GM18505 (cell line): ENCODE measurements around the gene KIF26B.

Source experiments
- ATAC-seq: cut with Tn5 transposase; IDR thresholded peaks from one replicate; pipeline ENCODE4 v1.9.1; 2021; ENCODE audit not compliant: unreplicated experiment
- POLR2A ChIP-seq: IDR thresholded peaks from 4 replicates; pipeline ENCODE4 v1.6.1; 2011; ENCODE audit warnings: borderline replicate concordance; ENCODE audit not compliant: insufficient read depth, insufficient read length; ENCODE audit errors: extremely low read depth

The KIF26B gene

GRCh38 chr1:245168086-245168485, 13.3 kb downstream of the KIF26B start:
- TF ChIP-seq POLR2A, result no peak
- no peak for ATAC-seq

DNA sequence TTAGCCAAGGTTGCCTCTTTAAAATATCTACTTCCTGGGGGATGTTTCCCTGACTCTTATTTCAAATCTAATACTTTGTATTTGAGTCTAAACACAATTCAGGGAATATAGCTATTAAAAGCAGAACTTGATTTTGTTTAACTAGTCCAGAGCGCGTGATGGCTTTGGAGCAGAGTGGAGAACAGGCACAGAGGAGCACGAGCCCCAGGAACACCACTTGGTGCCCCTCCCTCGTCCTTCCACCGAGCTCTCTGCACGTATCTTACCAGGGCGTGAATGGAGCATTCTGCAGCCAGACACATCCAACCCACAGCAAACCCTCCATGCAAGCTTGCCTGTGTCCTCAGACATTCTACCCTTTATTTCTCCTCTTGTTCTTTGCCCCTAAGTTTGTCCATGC, 14.1 kb downstream of the KIF26B start:
- TF ChIP-seq POLR2A, result no peak
- no peak for ATAC-seq

DNA sequence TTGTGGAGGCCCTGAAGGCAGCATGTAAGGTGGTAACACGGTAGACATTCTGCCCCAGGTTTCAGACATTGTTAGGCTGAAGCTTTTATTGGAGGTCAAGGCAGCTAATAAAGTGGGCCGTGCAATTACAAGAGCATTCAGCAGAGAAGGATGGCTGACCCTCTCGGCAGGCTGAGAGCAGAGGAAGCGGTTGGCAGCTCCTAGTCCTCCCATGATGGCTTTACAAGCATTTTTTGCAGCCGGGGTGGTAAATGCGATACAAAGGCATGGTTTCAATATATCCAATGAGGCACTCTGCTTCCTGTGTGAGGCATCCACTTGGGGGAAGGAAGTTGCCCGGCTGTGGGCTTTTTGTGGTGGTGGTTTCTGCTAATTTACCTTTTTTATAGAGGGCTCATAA, 14.6 kb downstream of the KIF26B start:
- no peak for ATAC-seq
- no peak for TF ChIP-seq POLR2A

DNA sequence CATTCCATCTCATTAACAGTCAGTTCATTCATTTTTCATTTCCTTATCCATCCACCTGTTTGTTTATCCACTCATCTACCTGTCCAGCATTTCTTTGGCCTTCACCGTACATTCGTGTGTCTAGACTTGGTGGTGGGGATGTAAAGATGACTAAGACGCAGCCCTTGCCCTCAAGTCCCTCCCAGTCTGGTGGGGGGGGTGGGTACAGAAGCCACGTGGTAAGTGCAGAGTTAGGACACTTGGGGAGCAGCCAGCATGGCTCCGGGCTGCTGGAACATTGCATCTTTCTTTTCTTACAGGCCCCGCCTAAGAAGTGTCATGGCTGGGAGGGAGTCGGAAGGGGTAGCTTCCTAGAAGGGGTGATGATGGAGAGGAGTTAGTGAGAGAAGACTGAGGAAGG, 17.2 kb downstream of the KIF26B start:
- no peak for ATAC-seq
- no peak for TF ChIP-seq POLR2A

DNA sequence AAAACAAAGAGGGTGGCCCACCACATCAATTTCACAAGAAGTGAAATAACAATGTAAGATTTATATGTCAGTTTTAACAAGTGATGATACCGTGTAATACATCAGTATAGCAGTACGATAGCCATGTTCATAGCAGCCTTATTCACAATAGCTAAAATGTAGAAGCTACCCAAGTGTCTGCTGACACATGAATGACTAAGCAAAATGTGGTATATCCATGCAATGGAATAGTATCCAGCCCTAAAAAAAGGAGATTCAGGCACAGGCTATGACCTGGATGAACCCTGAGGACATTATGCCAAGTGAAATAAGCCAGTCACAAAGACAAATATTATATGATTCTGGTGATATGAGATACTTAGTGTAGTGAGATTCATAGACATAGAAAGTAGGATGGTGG, 18.0 kb downstream of the KIF26B start:
- TF ChIP-seq POLR2A, result no peak
- ATAC-seq, result no peak

GRCh38 chr1:245173446-245174211, 18.8 kb downstream of the KIF26B start:
- no peak for TF ChIP-seq POLR2A
- no peak for ATAC-seq

DNA sequence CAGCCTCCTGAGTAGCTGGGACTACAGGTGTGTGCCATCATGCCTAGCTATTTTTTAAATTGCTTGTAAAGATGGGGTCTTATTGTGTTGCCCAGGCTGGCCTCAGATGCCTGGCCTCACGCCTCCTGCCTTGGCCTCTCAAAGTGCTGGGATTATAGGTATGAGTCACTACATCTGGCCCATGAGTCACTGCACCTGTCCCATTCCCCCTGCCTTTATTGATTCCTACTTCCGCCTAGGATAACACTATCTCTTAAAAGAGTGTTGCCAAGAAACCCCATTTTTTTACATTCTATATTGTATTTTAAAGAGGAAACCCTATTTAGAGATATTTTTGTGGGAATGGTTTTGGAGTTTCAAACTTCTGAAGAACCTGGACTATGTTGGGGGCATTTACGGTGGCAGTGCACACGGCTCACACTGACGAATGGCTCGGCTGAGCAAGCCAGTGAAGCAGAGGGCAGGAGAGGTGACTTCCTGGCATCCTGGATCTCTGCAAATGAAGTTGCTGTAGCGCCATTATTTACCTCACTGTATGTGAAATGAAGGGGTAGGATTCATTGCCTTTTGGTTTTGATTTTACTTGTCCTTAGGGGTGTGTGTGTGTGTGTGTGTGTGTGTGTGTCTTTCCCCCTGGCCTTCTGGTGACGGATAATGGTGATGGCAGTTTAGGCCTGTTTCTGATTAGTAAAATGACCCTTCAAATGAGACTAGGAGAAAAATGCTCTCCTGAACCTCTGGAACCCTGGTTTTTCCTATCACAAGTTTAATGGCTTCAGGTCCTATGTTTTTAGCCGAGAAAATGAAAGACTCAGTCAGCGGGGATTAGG, 22.5 kb downstream of the KIF26B start:
- no peak for TF ChIP-seq POLR2A
- no peak for ATAC-seq

DNA sequence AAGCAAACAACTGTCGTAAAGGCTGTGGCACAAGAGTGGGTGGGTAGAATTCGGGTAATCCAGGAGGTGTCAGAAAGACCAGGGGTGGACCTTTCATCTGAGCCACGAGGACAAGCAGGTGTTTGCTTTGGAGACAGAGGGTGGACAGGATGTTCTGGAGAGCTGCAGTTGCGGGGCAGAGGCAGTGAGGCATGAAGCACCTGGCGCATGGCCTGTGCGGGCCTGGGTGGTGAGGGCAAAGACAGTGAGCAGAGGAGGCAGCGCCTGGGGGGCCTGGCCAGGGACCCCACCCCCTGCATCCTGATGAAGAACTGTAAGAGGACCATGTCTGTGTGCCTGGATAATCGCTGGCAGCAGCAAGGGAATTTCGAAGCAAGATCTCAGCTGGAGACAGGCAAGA, 24.9 kb downstream of the KIF26B start:
- no peak for ATAC-seq
- TF ChIP-seq POLR2A, result no peak

DNA sequence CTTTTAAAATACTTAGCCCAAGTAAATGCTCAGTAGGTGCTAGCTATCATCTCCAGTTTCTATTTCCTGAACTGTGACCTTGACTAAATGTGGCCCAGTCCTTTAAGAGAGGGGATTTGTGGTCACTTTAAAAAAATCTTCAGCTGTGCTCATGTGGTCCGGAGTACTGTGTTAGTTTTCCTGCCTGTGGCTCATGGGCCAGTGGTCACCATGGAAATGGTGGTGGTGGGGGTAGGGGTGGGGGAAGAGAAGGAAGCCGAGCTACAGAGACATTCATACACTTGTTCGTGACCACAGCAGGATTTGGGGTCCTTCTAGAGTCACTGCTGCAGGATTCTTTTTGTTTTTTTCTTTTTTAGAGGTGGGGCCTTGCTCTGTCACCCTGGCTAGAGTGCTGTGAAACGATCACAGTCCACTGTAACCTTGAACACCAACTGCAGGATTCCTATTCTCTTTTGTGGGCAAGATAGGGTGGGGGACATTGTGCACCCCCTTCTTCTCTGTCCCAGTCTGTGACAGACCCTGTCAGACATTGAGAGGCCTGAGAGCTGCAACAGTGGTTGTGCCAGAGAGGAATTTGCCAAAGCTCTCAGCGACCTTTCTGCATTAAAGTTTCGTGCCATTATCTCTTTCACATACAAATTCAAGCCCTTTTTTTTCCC, 25.8 kb downstream of the KIF26B start:
- ATAC-seq, result no peak
- no peak for TF ChIP-seq POLR2A

DNA sequence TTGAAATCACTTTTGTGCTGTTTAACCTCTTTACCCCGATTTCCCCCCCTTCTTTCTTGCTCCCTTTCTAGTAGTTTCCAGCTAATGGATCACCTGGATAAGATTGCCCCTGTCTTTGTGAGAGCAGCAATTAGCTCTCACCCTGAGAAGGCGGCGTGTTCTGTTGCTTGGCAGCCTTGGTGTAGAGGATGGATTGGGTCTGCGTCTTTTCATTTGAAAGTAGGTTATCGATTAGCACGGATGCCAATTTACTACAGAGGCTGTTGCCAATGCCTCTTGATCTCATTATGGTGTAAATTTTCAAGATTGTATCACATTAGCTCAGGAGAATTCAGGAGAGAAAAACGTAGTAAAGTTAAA, 26.4 kb downstream of the KIF26B start:
- no peak for TF ChIP-seq POLR2A
- ATAC-seq, result no peak

GRCh38 chr1:245182028-245182427, 27.2 kb downstream of the KIF26B start:
- TF ChIP-seq POLR2A, result no peak
- ATAC-seq, result no peak

DNA sequence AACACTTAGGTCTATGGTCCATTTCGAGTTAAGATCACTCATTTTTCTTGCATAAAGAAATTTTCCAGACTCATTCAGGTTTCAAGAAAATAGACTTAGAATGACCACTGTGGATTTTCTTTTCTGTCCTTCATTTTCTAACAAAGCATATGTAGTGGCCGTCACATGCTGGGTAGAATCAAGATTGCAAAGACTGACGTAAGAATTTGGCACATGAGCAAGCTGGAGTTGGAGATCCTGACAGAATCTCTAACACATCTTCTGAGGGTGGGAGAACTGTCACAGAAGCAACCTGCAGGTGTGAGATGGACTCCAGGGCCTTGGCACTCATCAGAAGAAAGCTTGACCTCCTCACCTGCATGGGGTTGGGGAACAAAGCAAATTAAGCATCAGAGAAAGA, 28.6 kb downstream of the KIF26B start:
- TF ChIP-seq POLR2A, result no peak

DNA sequence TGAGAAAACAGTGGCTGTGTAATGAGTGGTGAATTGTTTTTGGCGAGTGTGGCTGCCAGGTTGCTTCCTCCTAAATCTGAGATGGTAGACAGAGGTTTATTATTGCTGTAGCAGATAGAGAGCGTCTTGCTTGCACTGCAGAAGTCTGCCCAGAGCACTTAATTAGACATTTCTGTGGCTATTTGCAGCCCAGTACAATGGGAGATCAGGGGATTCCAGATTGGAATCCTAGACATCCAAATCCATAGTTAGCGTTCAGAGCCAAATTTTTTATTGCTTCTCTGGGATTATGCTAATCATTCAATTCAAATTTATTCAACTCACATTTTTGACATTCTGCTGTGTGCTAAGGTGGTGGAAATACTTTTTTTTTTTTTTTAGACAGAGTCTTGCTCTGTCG, 30.0 kb downstream of the KIF26B start:
- TF ChIP-seq POLR2A, result no peak
- no peak for ATAC-seq

More for the DNA sequence above, 28.6 kb downstream of the KIF26B start:
- ATAC-seq, result no peak
